HG03558 (cell line): ENCODE data around the gene YTHDC2.

Experiments used
- ATAC-seq: cut with Tn5 transposase; IDR thresholded peaks from one replicate; pipeline ENCODE4 v1.9.1; 2021; ENCODE audit warnings: moderate number of reproducible peaks; ENCODE audit not compliant: unreplicated experiment; ENCODE audit errors: extremely low read depth

YTHDC2 gene

DNA sequence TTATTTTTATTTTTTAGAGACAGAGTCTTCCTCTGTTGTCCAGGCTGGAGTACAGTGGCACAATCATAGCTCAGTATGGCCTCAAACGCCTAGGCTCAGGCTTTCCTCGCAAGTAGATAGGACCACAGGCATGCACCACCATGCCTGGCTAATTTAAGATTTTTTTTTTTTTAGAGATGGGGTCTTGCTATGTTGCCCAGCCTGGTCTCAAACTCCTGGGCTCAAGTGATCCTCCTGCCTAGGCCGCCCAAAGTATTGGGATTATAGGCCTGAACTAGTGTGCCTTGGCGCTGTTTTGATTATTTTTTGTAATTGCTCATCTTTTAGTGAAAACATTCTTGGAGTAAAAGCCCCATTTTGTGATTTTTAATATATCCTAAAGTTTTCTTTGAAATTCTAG, 5.4 kb downstream of the YTHDC2 start:
- ATAC-seq = no peak

DNA sequence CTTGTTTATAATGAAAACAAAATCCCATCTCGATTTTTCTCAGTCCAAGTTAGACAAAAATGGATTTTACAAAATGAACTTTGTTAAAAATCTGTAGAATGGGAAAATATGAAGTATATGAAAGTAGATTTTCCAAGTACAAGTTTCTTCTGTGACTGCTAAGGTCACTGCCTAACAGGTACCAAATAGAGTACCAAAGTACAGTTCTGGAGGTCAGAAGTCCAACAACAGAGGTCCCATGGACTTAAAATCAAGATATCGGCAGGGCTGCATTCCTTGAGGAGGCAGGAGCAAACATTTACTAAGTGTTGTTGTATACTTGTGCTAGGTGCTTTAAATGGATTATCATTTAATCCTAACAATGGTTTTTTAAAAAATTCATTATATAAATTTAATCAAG, 5.9 kb downstream of the YTHDC2 start:
- no peak for ATAC-seq

DNA sequence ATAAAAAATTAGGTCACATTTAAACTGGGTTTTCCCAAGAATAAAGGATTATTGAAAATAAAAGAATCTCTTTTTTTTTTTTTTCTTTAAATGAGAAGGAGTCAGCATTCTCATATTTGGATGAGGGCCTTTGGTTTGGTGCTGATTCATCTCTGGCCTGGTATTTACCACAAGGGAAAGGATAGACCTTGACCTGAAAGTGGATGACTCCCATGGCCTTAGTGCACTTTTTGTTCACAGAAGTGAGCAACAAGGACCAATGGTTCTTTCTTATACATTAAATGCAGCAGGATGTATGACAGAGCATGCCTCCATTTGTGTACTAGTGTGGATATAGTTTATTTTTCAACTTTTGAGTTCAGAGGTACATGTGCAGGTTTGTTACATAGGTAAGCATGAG, 6.9 kb downstream of the YTHDC2 start:
- peak; percentile 58 for ATAC-seq

DNA sequence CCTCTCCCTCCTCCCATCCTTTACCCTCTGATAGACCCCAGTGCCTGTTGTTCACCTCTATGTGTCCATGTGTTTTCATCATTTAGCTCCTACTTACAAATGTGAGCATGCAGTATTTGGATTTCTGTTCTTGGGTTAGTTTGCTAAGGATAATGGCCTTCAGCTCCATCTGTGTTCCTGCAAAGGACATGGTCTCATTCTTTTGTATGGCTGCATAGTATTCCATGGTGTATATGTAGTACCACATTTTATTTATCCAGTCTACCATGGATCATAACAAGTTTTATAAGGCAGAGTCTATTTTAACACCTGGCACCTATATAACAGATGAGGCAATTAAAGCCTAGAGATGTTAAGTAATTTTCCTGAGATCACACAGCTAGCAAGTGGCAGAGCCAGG, 7.4 kb downstream of the YTHDC2 start:
- ATAC-seq = no peak

DNA sequence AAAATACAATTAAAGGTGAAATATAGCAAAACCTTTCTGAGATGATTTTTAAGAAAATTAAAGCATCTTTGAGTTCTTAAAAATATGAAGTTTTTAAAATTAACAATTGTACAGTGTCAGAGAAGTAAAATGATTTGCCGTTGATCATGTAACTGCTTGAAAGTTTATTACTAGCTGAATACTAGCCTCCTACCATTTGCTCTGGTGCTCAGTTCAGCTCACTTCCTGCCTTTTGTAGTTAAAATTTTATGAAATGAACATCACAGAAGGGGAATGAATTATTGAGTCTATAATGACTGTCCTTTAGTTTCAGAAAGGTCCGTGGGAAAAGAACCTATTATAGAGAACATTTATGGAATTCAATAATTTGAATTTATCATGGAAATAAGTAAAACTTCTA, 9.7 kb downstream of the YTHDC2 start:
- ATAC-seq = no peak

DNA sequence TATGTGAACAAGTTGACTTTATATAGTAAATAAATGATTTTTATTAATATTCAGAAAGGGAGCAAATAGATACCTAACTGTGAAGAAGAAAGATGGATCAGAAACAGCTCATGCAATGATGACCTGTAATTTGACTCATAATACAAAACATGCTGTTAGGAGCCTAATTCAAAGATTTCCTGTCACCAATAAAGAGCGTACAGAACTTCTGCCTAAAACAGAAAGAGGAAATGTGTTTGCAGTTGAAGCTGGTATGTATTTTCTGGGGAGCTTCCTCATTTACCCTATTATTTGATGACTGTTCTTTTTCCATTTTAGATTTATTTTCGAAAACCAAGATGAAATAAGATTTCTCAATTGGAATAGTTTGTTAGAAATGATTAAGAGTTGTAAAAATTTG, 11.4 kb downstream of the YTHDC2 start:
- peak; percentile 39 for ATAC-seq

DNA sequence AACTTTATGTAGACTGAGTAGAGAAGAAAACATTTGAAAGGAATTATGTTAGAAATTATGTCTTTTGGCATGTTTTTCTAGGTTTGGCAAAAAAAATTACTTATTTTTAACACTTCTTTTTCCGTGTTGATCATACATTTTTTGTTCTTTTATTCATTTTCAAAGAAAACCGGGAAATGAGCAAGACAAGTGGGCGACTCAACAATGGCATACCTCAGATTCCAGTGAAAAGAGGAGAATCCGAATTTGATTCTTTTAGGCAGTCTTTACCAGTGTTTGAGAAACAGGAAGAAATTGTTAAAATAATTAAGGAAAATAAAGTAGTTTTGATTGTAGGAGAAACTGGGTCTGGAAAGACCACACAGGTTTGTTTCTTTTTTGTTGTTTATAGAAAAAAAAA, 12.9 kb downstream of the YTHDC2 start:
- ATAC-seq = no peak

DNA sequence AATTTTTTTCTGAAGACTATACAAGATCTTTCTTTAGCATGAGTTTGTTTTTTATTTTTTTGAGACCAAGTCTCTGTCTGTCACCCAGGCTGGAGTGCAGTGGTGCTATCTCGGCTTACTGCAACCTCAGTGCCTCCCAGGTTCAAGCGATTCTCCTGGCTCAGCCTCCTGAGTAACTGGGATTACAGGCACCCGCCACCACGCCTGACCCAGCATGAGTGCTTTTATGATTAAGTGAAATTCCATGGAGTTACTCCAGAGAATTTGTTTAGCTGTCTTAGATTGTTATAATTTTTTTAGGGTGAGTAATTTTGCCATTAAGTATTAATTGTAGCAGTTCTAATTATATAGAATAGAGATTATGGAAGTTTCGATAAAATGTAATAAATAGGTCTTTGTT, 14.3 kb downstream of the YTHDC2 start:
- no peak for ATAC-seq

DNA sequence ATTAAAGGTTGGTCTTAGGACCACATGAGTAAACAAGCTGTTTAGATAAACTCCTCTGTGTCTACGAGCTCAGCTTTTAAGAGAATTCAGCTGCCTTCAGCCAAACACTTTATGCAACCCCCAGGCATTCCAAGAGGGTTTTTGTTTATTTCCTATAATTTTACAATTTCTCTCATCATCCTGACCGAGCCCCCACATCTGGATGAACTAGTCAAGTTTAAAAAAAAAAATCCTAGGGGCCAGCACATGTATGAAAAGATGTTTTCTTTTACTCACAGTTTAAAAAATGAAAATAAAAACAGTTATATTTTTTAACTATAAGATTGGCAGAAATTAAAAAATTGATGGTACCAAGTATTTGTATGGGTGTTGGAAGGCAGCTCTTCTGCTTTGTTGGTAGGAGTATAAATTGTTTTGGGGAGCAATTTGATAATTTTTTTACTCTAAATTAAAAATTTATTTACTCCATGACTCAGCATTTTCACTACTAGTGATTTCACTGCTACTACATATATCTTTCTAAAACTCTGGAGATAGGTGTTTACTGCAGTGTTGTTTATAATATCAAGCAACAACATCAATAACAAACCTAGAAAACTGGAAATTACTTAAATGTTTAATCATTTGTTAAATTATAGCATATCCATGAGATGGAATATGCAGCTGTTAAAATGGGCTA, 18.1 kb downstream of the YTHDC2 start:
- ATAC-seq = no peak

DNA sequence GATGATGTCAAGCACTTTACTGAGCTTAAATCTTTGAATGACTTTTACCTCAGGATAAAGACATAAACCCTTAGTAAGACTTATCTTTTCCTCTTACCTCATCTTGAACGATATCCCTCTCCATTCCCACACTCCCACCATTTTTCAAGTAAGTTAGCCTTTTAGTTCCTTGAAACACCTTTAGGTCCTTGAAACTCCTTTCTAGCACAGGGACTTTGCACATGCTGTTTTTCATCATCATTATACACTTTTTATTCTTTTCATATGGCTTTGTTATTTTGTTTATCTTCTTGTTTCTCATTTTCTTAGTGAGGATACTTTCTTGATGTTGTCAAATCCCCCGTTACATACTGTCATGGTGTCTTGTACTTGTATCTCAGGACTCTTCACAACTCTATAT, 24.8 kb downstream of the YTHDC2 start:
- ATAC-seq = no peak

DNA sequence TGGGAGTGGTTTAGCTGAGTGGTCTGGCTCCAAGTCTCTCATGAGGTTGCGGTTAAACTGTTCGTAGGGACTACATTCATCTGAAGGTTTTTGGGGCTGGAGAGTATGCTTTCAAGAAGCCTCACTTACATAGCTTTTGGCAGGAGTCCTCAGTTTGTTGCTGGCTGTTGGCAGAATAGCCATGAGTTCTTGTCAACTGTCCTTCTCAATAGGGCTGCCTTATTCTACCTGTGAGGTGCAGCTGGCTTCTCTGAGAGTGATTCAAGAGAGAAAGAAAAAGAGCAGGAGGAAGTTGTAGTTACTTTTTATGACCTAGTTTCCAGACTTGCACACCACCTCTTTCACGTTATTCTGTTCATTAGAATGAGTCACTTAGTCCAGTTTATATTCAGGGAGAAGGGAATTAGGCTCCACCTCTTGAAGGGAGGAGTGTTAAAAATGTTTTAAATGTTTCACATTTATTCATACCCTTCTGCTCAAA, 33.2 kb downstream of the YTHDC2 start:
- no peak for ATAC-seq

DNA sequence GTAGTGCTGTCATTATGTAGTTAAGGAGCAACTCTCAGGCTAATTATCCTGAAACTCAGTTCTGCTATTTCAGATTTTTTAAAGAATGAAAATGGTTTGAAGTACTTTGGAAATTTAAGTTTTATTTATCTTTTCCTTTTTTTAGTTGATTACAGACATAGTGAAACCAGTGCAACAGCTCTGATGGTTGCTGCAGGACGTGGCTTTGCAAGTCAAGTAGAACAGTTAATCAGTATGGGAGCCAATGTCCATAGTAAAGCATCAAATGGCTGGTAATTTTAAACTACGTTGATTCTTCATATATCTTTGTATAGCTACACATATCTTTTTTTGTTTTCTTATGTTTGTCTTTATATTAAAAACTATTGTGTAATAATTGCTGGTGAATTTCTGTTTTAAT, 34.9 kb downstream of the YTHDC2 start:
- ATAC-seq = no peak

DNA sequence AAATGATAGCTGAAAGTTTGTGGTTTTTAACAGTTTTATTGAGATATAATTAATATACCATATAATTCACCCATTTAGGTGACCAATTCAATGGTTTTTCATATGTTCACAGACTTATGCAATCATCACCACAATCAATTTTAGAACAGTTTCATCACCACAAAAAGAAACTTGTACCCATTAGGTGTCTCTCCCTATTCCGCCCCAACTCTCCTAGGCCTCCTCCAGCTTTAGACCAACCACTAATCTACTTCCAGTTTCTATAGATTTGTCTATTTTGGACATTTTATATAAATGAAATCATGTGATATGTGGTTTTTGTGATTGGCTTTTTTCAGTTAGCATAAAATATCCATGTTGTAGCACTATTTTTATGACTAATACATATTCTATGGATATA, 38.6 kb downstream of the YTHDC2 start:
- no peak for ATAC-seq

DNA sequence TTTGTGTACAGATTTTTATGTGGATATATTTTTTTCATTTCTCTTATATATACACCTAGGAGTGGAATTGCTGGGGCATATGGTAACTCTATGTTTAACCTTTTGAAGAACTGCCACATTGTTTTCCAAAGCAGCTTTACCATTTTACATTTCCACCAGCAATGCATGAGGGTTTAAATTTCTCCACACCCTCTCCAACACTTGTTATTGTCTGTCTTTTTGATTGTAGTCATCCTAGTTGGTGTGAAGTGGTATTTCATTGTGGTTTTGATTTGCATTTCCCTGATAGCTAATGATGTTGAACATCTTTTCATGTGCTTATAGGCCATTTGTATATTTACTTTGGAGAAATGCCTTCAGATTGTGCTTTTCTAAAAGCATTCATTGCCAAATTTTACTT, 39.1 kb downstream of the YTHDC2 start:
- no peak for ATAC-seq

DNA sequence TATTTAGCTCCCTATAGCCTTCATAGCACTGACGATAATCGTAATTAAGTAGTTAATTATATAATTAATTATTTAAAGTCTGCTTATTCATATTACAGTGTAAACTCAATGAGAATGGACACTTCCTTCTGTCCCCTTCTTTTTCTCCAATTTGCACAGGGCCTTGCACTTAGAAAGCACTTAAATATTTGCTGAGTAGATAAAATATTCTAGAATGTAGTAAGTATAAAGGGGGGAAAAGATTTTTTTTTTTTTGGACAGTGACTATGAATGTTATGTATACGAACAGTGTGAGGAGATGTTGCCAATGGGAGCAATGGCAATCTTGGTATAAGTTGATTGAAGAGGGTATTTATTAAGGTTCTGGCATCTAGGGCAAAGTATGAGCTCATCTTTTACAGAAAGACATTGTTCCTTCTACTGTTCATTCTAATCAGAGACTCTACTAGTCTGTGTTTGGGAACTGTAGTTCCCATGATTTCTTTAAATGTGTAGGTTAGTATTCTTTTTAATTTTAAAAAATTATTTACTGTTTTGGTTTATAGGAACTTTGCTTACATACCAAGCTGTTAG, 49.4 kb downstream of the YTHDC2 start:
- ATAC-seq = no peak

DNA sequence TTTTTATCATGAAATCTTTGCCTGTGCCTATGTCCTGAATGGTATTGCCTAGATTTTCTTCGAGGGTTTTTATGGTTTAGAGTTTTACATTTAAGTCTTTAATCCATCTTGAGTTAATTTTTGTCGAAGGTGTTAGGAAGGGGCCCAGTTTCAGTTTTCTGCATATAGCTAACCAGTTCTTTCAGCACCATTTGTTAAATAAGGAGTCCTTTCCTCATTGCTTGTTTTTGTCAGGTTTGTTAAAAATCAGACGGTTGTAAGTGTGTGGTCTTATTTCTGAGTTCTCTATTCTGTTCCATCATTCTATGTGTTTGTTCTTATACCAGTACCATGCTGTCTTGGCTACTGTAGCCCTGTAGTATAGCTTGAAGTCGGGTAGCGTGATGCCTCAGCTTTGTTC, 55.9 kb downstream of the YTHDC2 start:
- ATAC-seq = no peak

DNA sequence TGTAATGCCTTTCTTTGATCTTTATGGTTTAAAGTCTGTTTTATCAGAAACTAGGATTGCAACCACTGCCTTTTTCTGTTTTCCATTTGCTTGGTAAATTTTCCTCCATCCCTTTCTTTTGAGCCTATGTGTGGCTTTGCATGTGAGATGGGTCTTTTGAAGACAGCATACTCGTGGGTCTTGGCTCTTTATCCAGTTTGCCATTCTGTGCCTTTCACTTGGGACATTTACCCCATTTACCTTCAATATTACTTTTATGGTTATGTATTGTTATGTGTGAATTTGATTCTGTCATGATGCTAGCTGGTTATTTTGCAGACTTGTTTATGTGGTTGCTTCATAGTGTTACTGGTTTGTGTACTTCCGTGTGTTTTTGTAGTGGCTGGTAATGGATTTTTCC, 59.2 kb downstream of the YTHDC2 start:
- ATAC-seq = no peak

DNA sequence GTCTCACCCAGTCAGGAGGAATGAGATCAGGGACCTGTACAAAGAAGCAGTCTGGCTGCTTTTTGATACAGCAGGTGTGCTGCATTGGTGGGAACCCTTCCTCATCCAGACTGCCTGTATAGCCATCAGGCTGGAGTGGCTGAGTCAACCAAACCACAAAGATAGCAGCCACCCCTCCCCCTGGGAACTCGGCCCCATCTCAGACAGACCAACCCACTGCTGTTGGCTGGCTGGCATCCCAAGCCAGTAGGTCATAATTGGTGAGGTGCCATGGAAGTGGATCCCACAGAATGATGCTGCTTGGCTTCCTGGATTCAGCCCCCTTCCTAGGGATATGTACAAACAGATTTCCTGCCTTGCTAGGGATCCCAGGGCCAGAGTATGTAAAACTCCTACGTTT, 60.9 kb downstream of the YTHDC2 start:
- no peak for ATAC-seq

DNA sequence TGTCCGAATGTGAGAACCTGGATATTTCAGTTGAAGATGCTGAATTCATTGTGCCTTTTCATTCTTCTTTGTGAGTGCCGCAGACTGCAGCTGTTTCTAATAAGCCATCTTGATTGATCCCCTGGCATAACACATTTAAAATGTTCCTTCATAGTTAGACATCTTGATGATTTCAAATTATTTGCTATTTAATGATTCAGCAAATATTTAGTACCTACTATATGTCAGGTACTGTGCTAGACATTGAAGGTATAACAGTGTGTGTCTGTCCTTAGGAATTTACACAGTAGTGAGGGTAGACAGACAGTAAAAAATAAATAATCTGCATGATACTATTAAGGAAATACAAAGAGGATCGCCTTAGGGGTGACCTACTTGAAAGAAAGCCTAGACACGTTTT, 61.6 kb downstream of the YTHDC2 start:
- no peak for ATAC-seq

DNA sequence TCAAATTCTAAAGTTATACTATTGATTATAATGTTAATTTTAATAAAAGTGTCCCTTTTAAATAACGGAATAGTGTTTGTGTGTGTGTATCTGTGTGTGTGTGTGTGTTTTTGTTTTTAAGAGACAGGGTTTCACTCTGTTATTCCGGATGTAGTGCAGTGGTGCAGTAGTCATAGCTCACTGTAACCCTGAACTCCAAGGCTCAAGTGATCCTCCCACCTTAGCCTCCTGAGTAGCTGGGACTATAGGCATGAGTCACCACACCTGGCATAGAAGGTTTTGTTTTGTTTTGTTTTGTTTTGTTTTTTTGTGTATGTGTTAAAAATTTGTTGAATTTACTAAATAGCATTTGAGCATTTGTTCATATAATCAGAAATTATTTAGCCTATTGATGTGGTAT, 64.6 kb downstream of the YTHDC2 start:
- ATAC-seq = no peak

DNA sequence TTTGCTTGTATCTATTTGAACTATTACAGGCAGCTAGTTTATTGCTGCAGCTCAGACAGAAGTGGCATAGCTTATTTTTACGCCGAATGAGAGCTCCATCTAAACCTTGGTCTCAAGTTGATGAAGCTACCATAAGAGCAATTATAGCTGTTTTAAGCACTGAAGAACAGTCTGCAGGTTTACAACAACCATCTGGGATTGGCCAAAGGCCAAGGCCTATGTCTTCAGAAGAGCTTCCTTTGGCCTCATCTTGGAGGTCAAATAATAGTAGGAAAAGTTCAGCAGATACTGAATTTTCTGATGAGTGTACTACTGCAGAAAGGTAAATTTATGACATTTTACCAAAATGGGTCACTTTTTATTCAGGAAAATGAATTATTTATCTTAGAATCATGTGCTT, 67.9 kb downstream of the YTHDC2 start:
- ATAC-seq = no peak

DNA sequence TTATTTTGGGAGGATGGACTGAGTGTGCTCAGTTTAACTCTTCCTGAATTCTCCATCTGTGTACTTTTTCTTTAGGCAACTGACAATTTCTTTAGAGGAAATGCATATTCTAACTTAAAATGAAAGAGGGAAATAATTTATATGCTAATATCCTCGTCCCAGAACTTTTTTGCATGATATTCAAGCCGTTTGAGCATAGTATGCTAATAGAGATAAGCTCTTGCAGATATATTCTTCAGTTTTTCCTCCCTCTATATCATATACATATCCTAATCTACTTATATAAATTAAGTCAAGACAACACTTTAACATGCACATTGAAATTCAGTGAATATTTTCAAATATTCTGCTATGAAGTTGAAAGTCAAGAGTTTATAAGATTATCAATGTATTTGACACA, 84.7 kb downstream of the YTHDC2 start:
- no peak for ATAC-seq
